GM12874 (cell line): Measurements from ENCODE around the gene AGTPBP1.

Experiments used
- TF ChIP-seq, protein P1 (sequence below): IDR thresholded peaks from 2 replicates; pipeline ENCODE4 v1.5.1; 2011; ENCODE audit warnings: low read depth, mild to moderate bottlenecking, control low read depth, low read length, moderate library complexity; ENCODE audit not compliant: insufficient read depth

The AGTPBP1 gene

DNA sequence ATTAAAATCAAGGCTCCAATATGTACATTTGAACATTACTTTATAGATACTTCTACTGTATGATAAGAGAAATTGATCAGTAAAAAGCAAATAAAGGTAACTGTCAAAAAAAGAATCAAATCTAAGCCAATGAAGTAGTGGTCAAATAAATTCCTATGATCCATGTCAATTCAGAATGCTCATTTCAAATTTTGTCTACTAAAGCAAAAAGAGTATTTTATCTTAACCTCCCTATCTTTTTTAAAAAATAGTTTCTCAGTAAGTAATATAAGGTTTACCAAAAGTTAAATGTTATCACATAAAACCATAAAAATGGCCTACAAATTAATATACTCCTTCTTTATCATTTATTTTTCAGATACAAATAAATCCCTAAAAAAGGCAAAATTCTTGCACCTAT, 165.9 kb downstream of the AGTPBP1 start:
- TF ChIP-seq, protein P1, sequence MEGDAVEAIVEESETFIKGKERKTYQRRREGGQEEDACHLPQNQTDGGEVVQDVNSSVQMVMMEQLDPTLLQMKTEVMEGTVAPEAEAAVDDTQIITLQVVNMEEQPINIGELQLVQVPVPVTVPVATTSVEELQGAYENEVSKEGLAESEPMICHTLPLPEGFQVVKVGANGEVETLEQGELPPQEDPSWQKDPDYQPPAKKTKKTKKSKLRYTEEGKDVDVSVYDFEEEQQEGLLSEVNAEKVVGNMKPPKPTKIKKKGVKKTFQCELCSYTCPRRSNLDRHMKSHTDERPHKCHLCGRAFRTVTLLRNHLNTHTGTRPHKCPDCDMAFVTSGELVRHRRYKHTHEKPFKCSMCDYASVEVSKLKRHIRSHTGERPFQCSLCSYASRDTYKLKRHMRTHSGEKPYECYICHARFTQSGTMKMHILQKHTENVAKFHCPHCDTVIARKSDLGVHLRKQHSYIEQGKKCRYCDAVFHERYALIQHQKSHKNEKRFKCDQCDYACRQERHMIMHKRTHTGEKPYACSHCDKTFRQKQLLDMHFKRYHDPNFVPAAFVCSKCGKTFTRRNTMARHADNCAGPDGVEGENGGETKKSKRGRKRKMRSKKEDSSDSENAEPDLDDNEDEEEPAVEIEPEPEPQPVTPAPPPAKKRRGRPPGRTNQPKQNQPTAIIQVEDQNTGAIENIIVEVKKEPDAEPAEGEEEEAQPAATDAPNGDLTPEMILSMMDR: no peak

DNA sequence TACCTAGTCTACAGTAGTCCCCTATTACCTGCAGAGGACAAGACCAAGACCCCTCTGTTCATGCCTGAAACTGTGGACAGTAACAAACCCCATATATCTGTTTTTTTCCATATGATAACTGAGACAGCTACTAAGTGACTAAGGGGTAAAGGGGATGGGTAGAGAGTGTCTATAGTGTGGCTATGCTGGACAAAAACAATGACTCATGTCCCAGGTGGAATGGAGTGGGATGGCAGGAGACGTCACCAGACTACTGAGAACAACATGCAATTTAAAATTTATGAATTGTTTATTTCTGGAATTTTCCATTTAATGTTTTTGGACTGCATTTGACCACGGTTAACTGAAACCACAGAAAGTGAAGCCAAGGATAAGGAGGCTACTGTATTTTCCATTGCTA, 171.8 kb downstream of the AGTPBP1 start:
- TF ChIP-seq, protein P1: no peak

DNA sequence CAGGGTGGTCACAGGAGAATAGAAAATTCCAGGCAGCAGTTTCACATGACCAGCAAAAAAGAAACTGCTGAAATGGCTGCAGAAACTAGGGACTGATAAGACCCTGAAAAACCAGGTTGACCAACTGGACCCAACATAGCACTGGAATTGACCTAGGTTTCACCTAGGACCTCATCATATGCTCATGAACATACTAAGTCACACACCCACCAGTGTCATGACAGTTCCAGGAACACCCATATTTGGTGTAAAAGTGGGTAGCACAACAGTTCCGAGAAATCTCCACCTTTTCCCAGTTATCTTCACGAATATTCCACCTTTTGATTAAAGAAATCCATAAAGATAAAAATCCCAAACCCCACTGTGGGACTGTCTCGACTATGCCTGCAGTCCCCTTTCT, 182.2 kb downstream of the AGTPBP1 start:
- TF ChIP-seq, protein P1: no peak

DNA sequence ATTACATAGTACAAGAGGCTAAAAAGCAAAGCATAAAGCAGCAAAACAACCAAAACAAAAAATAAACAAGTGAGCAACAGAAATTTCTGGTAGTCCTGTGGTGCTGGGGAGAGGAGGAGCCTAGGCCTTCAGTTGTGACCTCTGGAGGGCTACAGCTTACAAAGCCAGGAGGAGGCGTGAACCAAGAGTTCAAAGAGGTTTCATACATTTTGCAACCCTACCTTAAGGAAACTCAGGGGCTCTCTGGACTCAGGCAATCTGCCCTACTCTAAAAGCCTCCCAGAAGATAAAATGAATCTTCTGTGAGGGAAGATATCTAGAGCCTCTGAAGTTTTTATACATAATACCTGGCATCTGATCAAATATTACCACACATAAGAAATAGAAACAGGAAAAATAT, 187.4 kb downstream of the AGTPBP1 start:
- TF ChIP-seq, protein P1: no peak

DNA sequence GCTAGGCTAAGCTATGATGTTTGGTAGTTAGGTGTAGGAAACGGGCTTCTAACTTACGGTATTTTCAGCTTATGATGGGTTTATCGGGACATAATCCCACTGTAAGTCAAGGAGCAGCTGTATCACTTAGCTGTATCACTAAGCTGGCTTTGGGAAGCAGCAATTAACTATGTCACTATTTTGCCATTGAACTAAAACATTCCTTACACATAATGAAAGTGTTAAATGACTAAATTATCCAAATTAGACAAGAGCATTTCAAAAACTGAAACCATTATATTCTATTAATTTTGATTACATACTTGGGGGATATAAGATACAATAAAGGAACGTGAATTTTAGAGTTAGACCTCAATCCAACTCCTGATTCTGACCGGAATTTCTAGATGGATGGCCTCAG, 188.3 kb downstream of the AGTPBP1 start:
- TF ChIP-seq, protein P1: no peak

DNA sequence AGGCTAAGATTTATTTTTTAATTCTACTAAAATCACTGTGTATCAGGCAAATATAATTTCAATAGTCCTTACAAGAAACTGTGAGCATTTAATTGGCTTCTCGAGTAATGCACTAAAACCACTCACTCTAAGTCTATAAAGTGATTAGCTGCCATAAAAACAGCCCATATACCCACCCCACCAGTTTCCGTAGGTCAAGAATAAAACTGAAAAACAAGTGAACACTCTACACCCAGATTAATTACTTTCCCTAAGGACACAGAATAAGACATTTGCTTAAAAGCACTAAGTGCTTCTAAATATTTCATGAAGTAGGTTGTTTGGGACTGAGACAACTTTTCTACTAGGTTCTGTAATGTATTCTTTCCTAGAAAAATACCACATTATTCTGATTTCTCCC, 194.2 kb downstream of the AGTPBP1 start:
- TF ChIP-seq, protein P1: no peak

DNA sequence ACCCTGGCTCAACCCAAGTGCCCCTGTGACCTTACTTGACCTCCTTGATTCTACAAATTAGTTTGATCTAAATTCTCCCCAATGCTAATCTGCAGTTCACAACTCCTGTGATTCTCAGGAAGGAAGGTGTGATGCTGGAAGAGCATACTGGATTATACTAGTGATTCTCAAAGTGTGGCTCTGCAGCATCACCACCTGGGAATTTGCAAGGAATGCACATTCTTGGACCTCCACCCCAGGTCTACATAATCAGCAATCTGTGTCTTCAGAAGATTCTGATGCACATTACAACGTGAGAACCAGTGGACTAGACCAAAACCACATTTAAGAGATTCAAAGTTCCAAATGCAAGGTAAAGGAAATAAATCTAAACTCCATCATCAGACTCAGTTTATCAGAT, 198.6 kb downstream of the AGTPBP1 start:
- TF ChIP-seq, protein P1: no peak

DNA sequence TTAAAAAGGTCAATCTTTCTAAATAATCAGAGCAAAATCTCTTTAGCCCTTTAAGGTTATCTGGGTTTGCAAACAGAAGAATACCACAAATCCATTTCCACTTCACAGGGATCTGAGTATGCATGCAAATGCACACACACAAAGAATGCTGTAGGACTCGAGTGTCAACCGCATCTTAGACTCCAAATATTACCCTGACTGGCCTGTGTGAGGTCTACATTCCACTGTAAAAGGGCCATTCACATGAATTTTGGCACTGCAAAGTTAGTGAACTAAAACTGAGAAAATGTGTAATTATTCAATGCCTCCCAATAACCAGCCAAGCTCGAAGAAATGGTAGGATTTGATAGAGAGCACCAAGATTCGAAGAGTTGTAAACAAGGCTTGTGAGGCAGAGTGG, 199.9 kb downstream of the AGTPBP1 start:
- TF ChIP-seq, protein P1: no peak
